ENCODE measurements around the gene DCUN1D4. TPM values are rescaled to one million over a fixed set of nuclear protein-coding genes. Genes with fewer than 3 reads are reported as not detected.

DCUN1D4 gene
- total RNA-seq: 31.4 and 79.7 TPM in 2 replicates

GRCh38 chr4:51842554-51843308 lies at the start of gene DCUN1D4:
DCUN1D4 (plus strand) TSS chr4:51843153; CDS start chr4:51843243, 90 bp downstream.

Other genes starting within 250 kb of the DCUN1D4 start
- gene LRRC66, start 177.2 kb downstream of the DCUN1D4 start, total RNA-seq: under 0.01 and 0.43 TPM in 2 replicates
- gene SGCB, start 195.1 kb downstream of the DCUN1D4 start, total RNA-seq: 4.1 and 26.6 TPM in 2 replicates
- 10.9 and 18.7 TPM in 2 replicates for gene SPATA18, start 208.2 kb downstream of the DCUN1D4 start, total RNA-seq